Neural progenitor cell (in vitro differentiated cells): ENCODE measurements around the gene CASP9. TPM values are rescaled to one million over a fixed set of nuclear protein-coding genes. Genes with fewer than 3 reads are reported as not detected.
A peak's percentile ranks its signal among the peaks of the same experiment; 100 is the strongest.
"Not testable (repeated sequence)": the region's sequence is repeated elsewhere in the genome, so short reads cannot be mapped to it uniquely, and the experiment has no call there.

Experiments
- DNase-seq: peaks from one replicate; pipeline ENCODE4 v3.0.0-alpha.2; 2016; ENCODE audit warnings: low spot score
- H2AFZ ChIP-seq: fragments of 200-600 bp; sonication (generic); replicated peaks from 2 replicates; pipeline ENCODE4 v1.6.1; 2016; ENCODE audit warnings: antibody characterized with exemption
- H3F3A ChIP-seq: fragments of 200-600 bp; sonication (generic); 2 replicates; pipeline ENCODE4 v1.6.1; 2016; ENCODE audit warnings: antibody characterized with exemption, low read depth
- H3K27ac ChIP-seq: fragments of 200-600 bp; sonication (generic); 2 replicates; pipeline ENCODE4 v1.5.1; 2016; ENCODE audit warnings: mild to moderate bottlenecking
- H3K27me3 ChIP-seq: fragments of 200-600 bp; sonication (generic); 2 replicates; pipeline ENCODE4 v1.6.1; 2016; ENCODE audit warnings: mild to moderate bottlenecking, moderate library complexity
- H3K36me3 ChIP-seq: fragments of 200-600 bp; sonication (generic); 2 replicates; pipeline ENCODE4 v1.5.1; 2016
- H3K4me1 ChIP-seq: fragments of 200-600 bp; sonication (generic); 2 replicates; pipeline ENCODE4 v1.6.1; 2016; ENCODE audit warnings: mixed run types
- H3K4me2 ChIP-seq: fragments of 200-600 bp; sonication (generic); 2 replicates; pipeline ENCODE4 v1.6.1; 2016
- H3K4me3 ChIP-seq: fragments of 200-600 bp; sonication (generic); 2 replicates; pipeline ENCODE4 v1.5.1; 2016
- H3K79me2 ChIP-seq: fragments of 200-600 bp; sonication (generic); 2 replicates; pipeline ENCODE4 v1.6.1; 2016; ENCODE audit warnings: low read depth
- H3K9ac ChIP-seq: fragments of 200-600 bp; sonication (generic); 2 replicates; pipeline ENCODE4 v1.6.1; 2016
- H3K9me3 ChIP-seq: fragments of 200-600 bp; sonication (generic); 2 replicates; pipeline ENCODE4 v1.5.1; 2016; ENCODE audit warnings: low read depth
- H4K20me1 ChIP-seq: fragments of 200-600 bp; sonication (generic); 2 replicates; pipeline ENCODE4 v1.6.1; 2016; ENCODE audit warnings: low read depth
- H3K27ac Mint-ChIP-seq: 3 replicates; pipeline ENCODE4 v1.8.0; 2021; ENCODE audit warnings: mixed read lengths
- H3K27me3 Mint-ChIP-seq: 2 replicates; pipeline ENCODE4 v1.8.0; 2022; ENCODE audit warnings: low read depth, mild to moderate bottlenecking, inconsistent platforms, moderate library complexity, mixed read lengths; ENCODE audit not compliant: insufficient read depth
- H3K36me3 Mint-ChIP-seq: 3 replicates; pipeline ENCODE4 v1.8.0; 2021; ENCODE audit warnings: mixed read lengths
- H3K4me1 Mint-ChIP-seq: 3 replicates; pipeline ENCODE4 v1.8.0; 2021; ENCODE audit warnings: mixed read lengths
- H3K4me3 Mint-ChIP-seq: 3 replicates; pipeline ENCODE4 v1.8.0; 2021; ENCODE audit warnings: mild to moderate bottlenecking, moderate library complexity, mixed read lengths
- H3K9me3 Mint-ChIP-seq: 3 replicates; pipeline ENCODE4 v1.8.0; 2020; ENCODE audit warnings: mixed read lengths
- CTCF ChIP-seq: fragments of 200-600 bp; sonication (generic); IDR thresholded peaks from 2 replicates; pipeline ENCODE4 v1.5.1; 2017; ENCODE audit warnings: antibody characterized with exemption, mild to moderate bottlenecking
- EZH2 ChIP-seq: fragments of 200-600 bp; sonication (generic); IDR thresholded peaks from 2 replicates; pipeline ENCODE4 v1.6.1; 2017; ENCODE audit warnings: antibody characterized with exemption, mild to moderate bottlenecking, moderate library complexity
- EZH2phosphoT487 ChIP-seq: fragments of 200-600 bp; sonication (generic); IDR thresholded peaks from 2 replicates; pipeline ENCODE4 v1.6.1; 2017; ENCODE audit warnings: antibody characterized with exemption
- total RNA-seq: library from RNA; depleted of rRNA; stranded (reverse); fragments of >200 nt; gene quantifications from 2 replicates; pipeline ENCODE4 v1.2.3, GENCODE V29; 2015; ENCODE audit warnings: low replicate concordance

Gene CASP9
- total RNA-seq, 1 donor from 2014 or later, result 12.4 TPM

GRCh38 chr1:15468145-15468544 lies 55.9 kb downstream of the CASP9 start:
- DNase-seq, result no peak
- Histone ChIP-seq H2AFZ (no peak overlapping the region), H4K20me1 (no peaks in the 10 kb centered on the region), H3K9ac (no peak overlapping the region), H3K4me2 (no peak overlapping the region), H3K36me3 (no peaks in the 10 kb centered on the region), H3F3A (no peaks in the 10 kb centered on the region), H3K9me3 (no peaks in the 10 kb centered on the region), H3K27me3 (no peaks in the 10 kb centered on the region), H3K4me1 (no peaks in the 10 kb centered on the region), H3K4me3 (no peak overlapping the region), H3K79me2 (no peaks in the 10 kb centered on the region), H3K27ac (no peak overlapping the region)
- Mint-ChIP-seq H3K9me3 (no peaks in the 10 kb centered on the region), H3K27ac (no peak overlapping the region), H3K27me3 (peaks cover 2% of the 10 kb centered on the region), H3K4me1 (peaks cover 7% of the 10 kb centered on the region), H3K4me3 (no peak overlapping the region), H3K36me3 (no peaks in the 10 kb centered on the region)
- TF ChIP-seq CTCF, result no peak
- no peak for TF ChIP-seq EZH2
- TF ChIP-seq EZH2phosphoT487, result no peak

GRCh38 chr1:15466955-15467625 lies 56.9 kb downstream of the CASP9 start:
- not testable (repeated sequence) for H2AFZ ChIP-seq, H3K36me3 Mint-ChIP-seq, H3K4me1 ChIP-seq, H3K79me2 ChIP-seq, H3K9me3 Mint-ChIP-seq, H3K9me3 ChIP-seq, H3K27me3 ChIP-seq, H3K27me3 Mint-ChIP-seq, H3K27ac Mint-ChIP-seq, H3K36me3 ChIP-seq, H3K4me3 ChIP-seq, H4K20me1 ChIP-seq, H3F3A ChIP-seq, DNase-seq, H3K9ac ChIP-seq, H3K4me1 Mint-ChIP-seq, H3K27ac ChIP-seq, H3K4me2 ChIP-seq
- peak overlapping the region; percentile 64 for H3K4me3 Mint-ChIP-seq

GRCh38 chr1:15465674-15466073 lies 58.3 kb downstream of the CASP9 start:
- H3F3A ChIP-seq, result no peaks in the 10 kb centered on the region
- H3K27ac ChIP-seq, result no peak overlapping the region
- H3K36me3 ChIP-seq, result no peaks in the 10 kb centered on the region
- DNase-seq, result no peak
- no peaks in the 10 kb centered on the region for H3K79me2 ChIP-seq
- H3K4me3 Mint-ChIP-seq, result no peak overlapping the region
- no peak overlapping the region for H3K4me3 ChIP-seq
- H3K9me3 Mint-ChIP-seq, result no peaks in the 10 kb centered on the region
- H3K4me2 ChIP-seq, result no peak overlapping the region
- H3K4me1 ChIP-seq, result no peaks in the 10 kb centered on the region
- no peaks in the 10 kb centered on the region for H4K20me1 ChIP-seq
- H3K27me3 Mint-ChIP-seq, result no peaks in the 10 kb centered on the region
- H3K27ac Mint-ChIP-seq, result no peak overlapping the region
- peaks cover 10% of the 10 kb centered on the region for H3K4me1 Mint-ChIP-seq
- TF ChIP-seq EZH2phosphoT487 (no peak), EZH2 (no peak), CTCF (no peak)
- H3K9me3 ChIP-seq, result no peaks in the 10 kb centered on the region
- no peak overlapping the region for H2AFZ ChIP-seq
- no peaks in the 10 kb centered on the region for H3K27me3 ChIP-seq
- H3K36me3 Mint-ChIP-seq, result no peaks in the 10 kb centered on the region
- H3K9ac ChIP-seq, result no peak overlapping the region

GRCh38 chr1:15463926-15464322 lies 60.1 kb downstream of the CASP9 start:
- H3K9ac ChIP-seq, H3K27me3 ChIP-seq, H3K4me2 ChIP-seq, H3K79me2 ChIP-seq, H3K4me3 Mint-ChIP-seq, H3K27me3 Mint-ChIP-seq, H2AFZ ChIP-seq, H3K36me3 Mint-ChIP-seq, H3K4me1 ChIP-seq, H4K20me1 ChIP-seq, H3F3A ChIP-seq, H3K9me3 ChIP-seq, H3K27ac ChIP-seq, H3K27ac Mint-ChIP-seq, DNase-seq, H3K36me3 ChIP-seq, H3K4me3 ChIP-seq, H3K9me3 Mint-ChIP-seq: not testable (repeated sequence)
- peaks cover 19% of the 10 kb centered on the region for H3K4me1 Mint-ChIP-seq

- not testable (repeated sequence) for H3K4me2 ChIP-seq, H3K27me3 Mint-ChIP-seq, H3F3A ChIP-seq, H3K27me3 ChIP-seq, H3K36me3 ChIP-seq, DNase-seq, H3K9me3 ChIP-seq, H3K79me2 ChIP-seq, H3K4me1 ChIP-seq, H3K9me3 Mint-ChIP-seq, H2AFZ ChIP-seq, H3K27ac Mint-ChIP-seq, H4K20me1 ChIP-seq, H3K9ac ChIP-seq, H3K4me3 Mint-ChIP-seq, H3K4me3 ChIP-seq, H3K27ac ChIP-seq, H3K36me3 Mint-ChIP-seq
- peaks cover 19% of the 10 kb centered on the region for H3K4me1 Mint-ChIP-seq
These were observed 60.8 kb downstream of the CASP9 start for GRCh38 chr1:15463064-15463800.
